Measurements from ENCODE around the gene RBP3. TPM values are rescaled to one million over a fixed set of nuclear protein-coding genes. Genes with fewer than 3 reads are reported as not detected.

The RBP3 gene
- total RNA-seq, 1 experiment from 2014 or later = not detected

- Histone ChIP-seq H2AK5ac (ENCODE audit: insufficient read length, low read length) (no peak overlapping the region), H3K79me2 (ENCODE audit: insufficient read depth, low read length) (no peaks in the 10 kb centered on the region), H3K27ac (ENCODE audit: insufficient read length, low read depth, low read length) (no peak overlapping the region), H3K4ac (ENCODE audit: low read depth, low read length) (no peak overlapping the region), H2BK5ac (ENCODE audit: insufficient read length, low read length) (no peak overlapping the region), H3T11ph (ENCODE audit: low read length) (no peak overlapping the region), H3K18ac (ENCODE audit: insufficient read length, low read depth, low read length) (no peak overlapping the region), H3K4me1 (ENCODE audit: insufficient read depth, low read length) (no peaks in the 10 kb centered on the region), H3K4me2 (ENCODE audit: insufficient read depth, insufficient read length, low read length) (no peak overlapping the region), H2BK15ac (ENCODE audit: low read depth, low read length) (no peak overlapping the region), H4K5ac (ENCODE audit: insufficient read length, low read depth, low read length) (no peak overlapping the region), H2BK20ac (ENCODE audit: low read depth, low read length, poor library complexity, severe bottlenecking) (no peak overlapping the region), H3K23ac (ENCODE audit: insufficient read length, low read depth, low read length) (no peak overlapping the region), H3K56ac (ENCODE audit: insufficient read length, low read depth, low read length) (no peak overlapping the region), H4K8ac (replicated peaks; ENCODE audit: insufficient read length, low read depth, low read length) (no peak overlapping the region), H2BK120ac (ENCODE audit: low read depth, low read length, poor library complexity, severe bottlenecking) (no peak overlapping the region), H3K9me3 (ENCODE audit: control insufficient read depth, low read depth, low read length) (no peaks in the 10 kb centered on the region), H4K91ac (ENCODE audit: insufficient read length, low read depth, low read length) (no peak overlapping the region), H3K14ac (ENCODE audit: insufficient read depth, low read length) (no peak overlapping the region), H3K23me2 (ENCODE audit: insufficient read length, low read depth, low read length, poor library complexity, severe bottlenecking) (peaks cover 4% of the 10 kb centered on the region), H2BK12ac (ENCODE audit: insufficient read length, low read depth, low read length) (no peak overlapping the region), H4K20me1 (ENCODE audit: control insufficient read depth, insufficient read depth, insufficient read length) (peaks cover 2% of the 10 kb centered on the region), H3K9ac (ENCODE audit: extremely low read depth, insufficient read length, low read length) (no peak overlapping the region), H3K79me1 (ENCODE audit: insufficient read depth, low read depth, low read length, poor library complexity, severe bottlenecking) (no peaks in the 10 kb centered on the region), H3K27me3 (ENCODE audit: insufficient read depth, low read length) (peaks cover 14% of the 10 kb centered on the region; the same call in 1 of the 2 replicates), H2AFZ (ENCODE audit: low read length) (no peak overlapping the region)
- Mint-ChIP-seq H3K36me3 (ENCODE audit: insufficient read depth in 1 of 3, low read depth in 3 of 3) (no peaks in the 10 kb centered on the region), H3K4me3 (no peak overlapping the region), H3K27me3 (ENCODE audit: low read depth) (peaks cover 70% of the 10 kb centered on the region), H3K27ac (no peak overlapping the region), H3K4me1 (peaks cover 10 to 13% of the 10 kb centered on the region in 2 experiments), H3K9me3 (no peaks in the 10 kb centered on the region)
- WGBS (ENCODE audit: extremely low coverage, insufficient read length, low lambda C conversion rate) = no CpG with 5 or more reads among the region's 2 CpGs
- TF ChIP-seq, protein P1, sequence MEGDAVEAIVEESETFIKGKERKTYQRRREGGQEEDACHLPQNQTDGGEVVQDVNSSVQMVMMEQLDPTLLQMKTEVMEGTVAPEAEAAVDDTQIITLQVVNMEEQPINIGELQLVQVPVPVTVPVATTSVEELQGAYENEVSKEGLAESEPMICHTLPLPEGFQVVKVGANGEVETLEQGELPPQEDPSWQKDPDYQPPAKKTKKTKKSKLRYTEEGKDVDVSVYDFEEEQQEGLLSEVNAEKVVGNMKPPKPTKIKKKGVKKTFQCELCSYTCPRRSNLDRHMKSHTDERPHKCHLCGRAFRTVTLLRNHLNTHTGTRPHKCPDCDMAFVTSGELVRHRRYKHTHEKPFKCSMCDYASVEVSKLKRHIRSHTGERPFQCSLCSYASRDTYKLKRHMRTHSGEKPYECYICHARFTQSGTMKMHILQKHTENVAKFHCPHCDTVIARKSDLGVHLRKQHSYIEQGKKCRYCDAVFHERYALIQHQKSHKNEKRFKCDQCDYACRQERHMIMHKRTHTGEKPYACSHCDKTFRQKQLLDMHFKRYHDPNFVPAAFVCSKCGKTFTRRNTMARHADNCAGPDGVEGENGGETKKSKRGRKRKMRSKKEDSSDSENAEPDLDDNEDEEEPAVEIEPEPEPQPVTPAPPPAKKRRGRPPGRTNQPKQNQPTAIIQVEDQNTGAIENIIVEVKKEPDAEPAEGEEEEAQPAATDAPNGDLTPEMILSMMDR (conservative IDR thresholded peaks at IDR 0.05) = no peak
- no peak for DNase-seq
Measured at GRCh38 chr10:47301833-47302232, 46.3 kb upstream of the RBP3 start.
